Activated CD4-positive, alpha-beta T cell treated with anti-CD3 and anti-CD28 coated beads, Interleukin-2, Interleukin-4, amounts not matched to agents 100 ng/mL and 50 ng/mL, durations not matched to agents 16 hours and 8 hours (primary cell): Measurements from ENCODE around the gene HFM1.

Experiments
- DNase-seq: peaks from one replicate; pipeline ENCODE4 v3.0.0-alpha.2; 2020; ENCODE audit warnings: low spot score

Gene HFM1

DNA sequence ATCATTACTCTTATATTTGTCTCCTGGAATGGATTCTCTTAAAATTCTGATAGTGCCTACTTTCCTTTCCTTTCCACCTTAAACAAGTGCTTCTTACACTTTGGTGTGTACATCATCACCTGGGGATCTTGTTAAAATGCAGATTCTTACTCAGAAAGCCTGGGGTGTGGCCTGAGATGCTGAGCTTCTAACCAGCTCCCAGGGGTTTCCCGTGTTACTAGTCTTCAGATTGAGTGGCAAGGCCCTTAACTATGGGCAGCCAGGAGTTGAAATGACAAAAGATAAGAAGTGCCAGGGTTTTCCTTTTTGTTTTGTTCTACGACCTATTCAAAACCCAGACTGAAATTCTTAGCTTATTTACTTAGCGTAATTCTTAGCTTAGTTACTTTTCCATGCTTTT is 159.2 kb downstream of the HFM1 start:
- DNase-seq, result no peak

- DNase-seq, result no peak
These were observed 159.9 kb downstream of the HFM1 start for GRCh38 chr1:91244737-91245136.

DNA sequence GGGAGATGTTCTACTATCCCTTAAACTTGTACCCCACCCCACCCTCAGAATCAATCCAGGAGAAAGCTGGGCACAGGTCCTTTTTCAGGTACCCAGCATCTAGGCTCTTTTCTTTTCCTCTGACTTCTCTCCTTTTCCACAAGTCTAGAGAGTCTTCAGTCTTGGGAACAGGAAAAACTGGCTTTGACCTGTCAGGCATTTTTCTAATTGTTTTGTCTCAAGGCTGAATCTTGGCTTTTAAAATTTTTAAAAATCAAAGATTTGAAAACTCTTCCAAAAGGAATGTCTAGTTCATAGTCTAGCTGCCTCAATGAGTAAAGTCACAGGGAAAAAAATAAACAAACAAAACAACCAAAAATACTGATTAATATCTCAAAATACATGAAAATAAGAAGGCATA is 161.5 kb downstream of the HFM1 start:
- DNase-seq, result no peak

GRCh38 chr1:91234181-91234580 is 170.5 kb downstream of the HFM1 start:
- no peak for DNase-seq

DNA sequence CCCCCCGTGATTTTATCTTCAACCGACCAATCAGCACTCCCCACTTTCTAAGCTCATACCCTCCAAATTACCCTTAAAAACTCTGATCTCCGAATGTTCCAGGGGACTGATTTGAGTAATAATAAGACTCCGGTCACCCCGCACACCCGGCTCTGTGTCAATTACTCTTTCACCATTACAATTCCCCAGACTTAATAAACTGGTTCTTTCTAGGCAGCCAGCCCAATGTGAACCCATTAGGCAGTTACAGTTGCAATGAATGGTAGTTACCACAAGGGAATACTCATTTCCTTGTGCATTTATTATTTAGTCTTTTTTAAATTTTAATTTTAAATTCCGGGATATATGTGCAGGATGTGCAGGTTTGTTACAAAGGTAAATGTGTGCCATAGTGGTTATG is 177.9 kb downstream of the HFM1 start:
- DNase-seq, result no peak

GRCh38 chr1:91224878-91225277 is 179.8 kb downstream of the HFM1 start:
- DNase-seq, result no peak

GRCh38 chr1:91221017-91221416 is 183.6 kb downstream of the HFM1 start:
- DNase-seq, result no peak

DNA sequence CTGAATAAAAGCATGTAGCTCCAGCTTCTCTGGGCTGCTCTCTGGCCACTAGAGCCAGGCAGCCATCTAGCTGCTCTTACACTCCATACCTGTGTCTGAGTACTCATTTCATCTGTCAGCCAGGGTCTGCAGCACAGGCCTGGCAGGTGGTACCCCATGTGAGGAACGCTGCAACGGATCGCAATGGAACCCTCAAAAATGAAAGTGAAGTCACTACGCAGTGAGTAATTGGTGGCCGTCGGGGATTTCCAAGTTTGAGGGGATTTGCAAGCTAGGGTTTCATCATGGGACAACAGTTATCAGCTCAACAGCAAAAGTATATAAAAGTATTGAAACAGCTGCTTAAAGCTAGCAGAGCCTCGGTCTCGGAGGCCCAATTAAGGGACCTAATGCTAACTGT is 186.7 kb downstream of the HFM1 start:
- no peak for DNase-seq
